GF-D8 (cell line): ENCODE measurements around the gene DENND4C.
A peak's percentile ranks its signal among the peaks of the same experiment; 100 is the strongest.
"Not testable (repeated sequence)": the region's sequence is repeated elsewhere in the genome, so short reads cannot be mapped to it uniquely, and the experiment has no call there.

Experiments
- DNase-seq: peaks from one replicate; lab custom pipeline; 2025; lab: John Stamatoyannopoulos, UW

DENND4C gene

DNA sequence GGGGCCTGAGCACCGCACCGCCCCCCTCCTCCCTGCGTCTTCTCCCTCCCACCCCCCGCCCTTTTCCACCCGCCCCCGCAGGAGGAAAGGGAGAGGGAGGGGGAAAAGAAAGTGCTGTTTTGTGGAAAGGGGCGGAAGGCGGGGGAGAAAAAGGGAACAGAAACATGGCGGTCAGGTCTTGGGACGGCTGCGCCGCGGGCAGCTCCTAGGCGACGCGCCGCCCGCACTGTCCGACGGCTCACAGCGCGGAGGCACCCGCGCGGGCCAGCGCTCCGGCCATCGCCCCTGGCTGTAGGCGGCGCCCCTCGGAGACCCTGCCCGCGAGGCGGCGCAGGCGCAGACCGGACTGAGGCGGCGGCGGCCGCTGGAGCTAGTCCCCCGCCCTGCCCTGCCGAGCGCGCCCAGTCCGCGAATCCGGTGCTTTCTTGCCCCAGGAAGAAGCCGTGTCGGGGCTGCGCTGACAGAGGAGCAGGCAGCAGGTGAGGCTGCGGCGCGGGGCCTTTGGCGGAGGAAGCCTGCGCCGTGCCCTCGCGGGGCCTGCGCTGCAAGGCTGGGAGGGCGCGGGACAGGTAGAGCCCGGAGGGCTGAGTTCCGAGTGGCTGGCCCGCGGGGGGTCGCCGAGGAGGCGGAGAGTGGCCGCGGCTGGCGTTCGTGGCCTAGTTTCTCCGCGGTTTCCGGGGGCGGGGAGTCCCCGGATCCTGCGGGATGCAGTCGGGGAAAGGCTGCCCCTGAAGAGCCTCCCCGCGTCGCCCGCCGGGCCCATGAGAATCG, at the start of gene DENND4C:
TSS of gene DENND4C (plus strand) at position 339 of the 771 bp plus-strand sequence. CDS start 45,482 bp downstream, outside the sequence.
- peak; percentile 82 for DNase-seq

DNA sequence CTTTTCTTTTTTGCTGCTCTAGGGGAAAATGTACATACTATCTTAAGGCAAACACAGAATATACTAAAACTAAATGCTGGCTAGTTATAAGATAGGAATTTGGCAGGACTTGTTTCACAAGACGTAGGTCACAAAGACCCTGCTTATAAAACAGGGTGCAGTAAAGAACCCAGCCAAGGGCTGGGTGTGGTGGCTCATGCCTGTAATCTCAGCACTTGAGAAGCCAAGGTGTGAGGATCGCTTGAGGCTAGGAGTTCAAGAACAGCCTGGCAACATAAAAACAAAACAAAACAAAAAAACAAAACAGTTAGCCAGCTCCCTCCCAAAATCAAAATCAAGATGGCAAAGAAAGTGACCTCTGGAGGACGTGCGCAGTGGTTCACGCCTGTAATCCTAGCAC, 49.5 kb upstream of the DENND4C start:
- no peak for DNase-seq

DNA sequence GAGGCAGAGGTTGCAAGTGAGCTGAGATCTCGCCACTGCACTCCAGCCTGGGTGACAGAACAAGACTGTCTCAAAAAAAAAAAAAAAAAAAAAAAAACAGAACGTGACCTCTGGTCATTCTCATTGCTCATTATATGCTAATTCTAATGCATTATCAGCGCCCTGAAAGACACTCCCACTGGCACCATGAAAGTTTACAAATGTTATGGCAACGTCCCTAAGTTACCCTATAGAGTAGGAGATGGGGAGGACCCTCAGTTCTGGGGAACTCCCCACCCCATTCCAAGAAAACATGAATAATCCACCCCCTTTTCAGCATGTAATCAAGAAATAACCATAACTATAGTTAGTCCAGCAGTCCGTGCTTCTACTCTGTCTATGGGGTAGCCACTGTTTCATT, 48.9 kb upstream of the DENND4C start:
- no peak for DNase-seq

DNA sequence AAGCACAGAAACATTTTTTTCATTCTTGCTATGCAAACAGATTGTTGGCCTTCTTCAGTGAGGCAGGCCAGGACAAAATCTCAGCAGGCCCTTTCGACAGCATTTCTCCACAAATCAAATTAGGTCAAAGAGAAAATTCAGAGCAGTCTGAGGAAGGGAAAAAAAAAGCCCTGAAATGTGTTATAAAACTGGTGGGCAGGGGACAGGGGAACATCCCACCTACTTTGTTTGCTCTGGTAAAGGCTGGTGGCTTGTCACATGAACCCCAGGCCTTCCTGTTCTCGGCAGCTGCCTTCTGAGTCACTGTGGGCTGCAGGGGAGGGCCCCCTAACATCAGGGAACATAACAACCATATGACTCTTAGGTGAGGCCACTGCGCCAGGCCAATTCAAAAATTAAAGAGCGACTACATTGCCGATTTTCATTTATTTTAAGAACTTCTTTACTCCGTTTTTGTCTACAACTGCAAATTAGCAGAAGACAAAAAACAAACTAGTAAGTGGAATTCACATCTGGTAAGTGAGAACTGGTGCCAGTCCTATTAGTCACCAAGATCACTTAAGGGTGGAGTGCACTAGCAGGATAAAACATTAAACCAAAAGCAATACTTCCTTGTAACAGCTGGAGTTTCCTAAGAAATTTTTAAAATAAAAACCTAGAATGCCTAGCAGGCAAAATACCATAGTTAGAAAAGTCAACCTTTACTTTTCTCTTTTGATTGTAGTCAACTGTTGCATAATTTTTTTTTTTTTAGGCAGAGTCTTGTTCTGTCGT, 46.2 kb upstream of the DENND4C start:
- DNase-seq, result peak; percentile 67

DNA sequence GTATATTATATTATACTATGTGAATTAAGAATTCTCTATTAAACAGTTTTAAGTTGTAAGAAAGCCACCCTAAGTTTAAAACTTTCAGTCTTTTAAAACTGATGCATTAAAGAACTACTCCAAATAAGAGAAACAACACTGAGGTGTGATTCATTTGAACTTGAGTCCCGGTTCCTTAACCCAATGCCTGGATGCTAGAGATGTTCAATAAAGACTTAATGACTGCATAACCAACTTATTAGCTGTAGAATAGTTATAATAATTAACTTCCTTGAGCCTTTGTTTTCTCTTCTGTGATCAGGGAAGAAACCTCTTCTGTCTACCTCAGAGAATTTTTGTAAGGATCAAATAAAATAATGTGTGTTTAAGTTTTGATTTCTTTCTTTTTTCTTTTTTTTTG, 45.3 kb upstream of the DENND4C start:
- DNase-seq, result no peak

DNA sequence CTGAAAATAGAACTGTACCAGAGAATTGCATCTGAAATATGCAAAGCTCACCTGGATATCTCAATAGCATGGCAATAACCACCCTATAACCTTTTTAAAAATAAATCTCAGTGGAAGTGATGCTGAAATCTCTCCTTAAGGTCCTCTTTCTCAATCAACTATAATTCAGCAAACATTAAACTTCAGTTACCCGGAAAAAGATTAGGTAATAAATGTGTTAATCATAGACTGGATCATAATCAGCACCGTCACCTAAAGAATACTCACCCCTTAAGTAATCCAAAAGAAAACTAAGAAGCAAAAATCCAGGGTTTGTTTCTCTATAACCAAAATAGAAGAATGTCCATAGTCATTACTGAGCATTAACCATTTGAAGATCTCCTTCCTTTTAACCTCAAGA, 44.3 kb upstream of the DENND4C start:
- DNase-seq, result no peak

DNA sequence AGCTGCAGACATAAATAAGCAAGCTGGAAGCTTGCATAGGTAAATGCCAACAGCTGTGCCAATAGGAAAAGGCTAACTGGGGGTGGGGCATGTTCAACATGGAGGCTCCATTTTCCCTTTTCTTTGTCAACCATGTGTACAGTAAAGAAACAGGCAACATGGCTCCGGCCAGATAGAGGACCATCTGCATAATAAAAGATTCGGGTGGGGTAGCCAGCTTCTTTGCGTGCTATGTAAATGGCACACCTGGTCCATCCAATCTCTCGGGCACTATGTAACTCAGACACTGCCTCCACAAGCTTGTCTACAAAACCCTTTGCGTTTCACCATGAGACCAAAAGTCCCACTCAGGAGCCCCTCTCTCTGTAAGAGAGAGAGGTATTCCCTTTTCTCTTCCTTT, 41.7 kb upstream of the DENND4C start:
- DNase-seq, result no peak

DNA sequence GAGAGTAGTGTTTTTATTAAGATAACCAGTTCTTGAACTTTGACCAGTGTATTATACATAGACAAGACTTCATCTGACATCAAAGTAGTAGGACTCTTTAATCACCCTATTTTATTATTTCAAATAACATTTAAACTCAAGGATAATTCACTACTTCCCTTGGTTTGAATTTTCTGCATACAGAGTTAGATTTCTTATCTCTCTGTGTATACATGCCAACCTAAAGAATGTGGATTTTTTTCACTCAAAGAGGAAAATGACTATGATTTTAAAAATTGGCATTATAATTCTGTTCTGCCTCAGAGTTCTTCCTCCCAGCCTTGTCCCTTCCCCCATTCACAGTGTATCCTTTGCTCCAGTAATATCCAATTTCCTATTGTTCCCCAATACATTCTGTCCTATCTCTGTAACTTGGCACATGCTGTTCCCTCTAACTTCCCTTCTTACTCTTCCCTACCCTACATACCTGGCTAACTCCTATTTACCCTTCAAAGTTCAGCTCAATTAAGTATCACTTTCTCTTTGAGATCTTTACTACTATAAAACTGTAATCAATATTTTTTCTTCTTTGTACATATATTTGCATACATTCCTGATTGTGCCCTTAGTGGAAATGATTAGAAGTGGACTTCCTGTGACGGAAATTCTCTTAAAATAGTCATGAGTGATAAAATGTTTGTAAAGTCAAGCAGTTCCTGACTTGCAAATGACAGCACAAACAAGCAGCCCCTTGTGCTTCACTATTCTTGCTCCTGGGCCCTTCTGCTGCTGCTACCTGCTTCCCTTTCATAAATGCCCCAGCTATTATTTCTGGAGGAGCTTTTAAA, 38.1 kb upstream of the DENND4C start:
- DNase-seq, result no peak

DNA sequence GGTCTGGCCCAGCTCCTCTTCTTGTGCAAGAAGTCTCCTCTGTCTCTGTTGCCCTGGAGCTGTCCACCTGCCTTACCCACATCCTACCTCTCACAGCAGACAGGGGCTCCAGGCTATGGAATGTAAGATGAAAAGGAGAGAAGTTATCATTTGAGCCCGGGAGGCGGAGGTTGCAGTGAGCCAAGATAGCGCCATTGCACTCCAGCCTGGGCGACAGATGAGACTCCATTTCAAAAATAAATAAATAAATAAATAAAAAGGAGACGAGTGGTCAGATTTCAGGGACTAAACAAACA, 37.5 kb upstream of the DENND4C start:
- DNase-seq, result no peak

DNA sequence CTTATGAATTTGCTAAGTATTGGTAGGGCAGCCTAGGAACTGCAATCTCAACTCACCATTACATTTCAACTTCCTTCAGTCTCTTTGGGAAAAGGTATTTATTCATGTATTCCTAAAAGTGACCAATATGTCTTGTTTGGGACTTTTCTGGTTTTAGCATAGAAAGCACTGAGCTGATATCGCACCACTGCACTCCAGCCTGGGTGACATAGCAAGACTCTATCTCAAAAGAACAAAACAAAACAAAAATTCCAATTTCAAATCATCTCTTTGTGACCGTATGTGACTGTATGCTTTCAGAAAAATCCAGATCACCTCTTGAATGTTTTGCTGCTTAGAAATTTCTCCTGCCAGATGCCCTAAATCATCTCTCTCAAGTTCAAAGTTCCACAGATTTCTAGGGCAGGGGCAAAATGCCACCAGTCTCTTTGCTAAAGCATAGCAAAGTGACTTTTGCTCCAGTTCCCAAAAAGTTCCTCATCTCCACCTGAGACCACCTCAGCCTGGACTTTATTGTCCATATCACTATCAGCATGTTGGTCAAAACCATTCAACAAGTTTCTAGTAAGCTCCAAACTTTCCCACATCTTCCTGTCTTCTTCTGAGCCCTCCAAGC, 37.0 kb upstream of the DENND4C start:
- DNase-seq, result not testable (repeated sequence)

DNA sequence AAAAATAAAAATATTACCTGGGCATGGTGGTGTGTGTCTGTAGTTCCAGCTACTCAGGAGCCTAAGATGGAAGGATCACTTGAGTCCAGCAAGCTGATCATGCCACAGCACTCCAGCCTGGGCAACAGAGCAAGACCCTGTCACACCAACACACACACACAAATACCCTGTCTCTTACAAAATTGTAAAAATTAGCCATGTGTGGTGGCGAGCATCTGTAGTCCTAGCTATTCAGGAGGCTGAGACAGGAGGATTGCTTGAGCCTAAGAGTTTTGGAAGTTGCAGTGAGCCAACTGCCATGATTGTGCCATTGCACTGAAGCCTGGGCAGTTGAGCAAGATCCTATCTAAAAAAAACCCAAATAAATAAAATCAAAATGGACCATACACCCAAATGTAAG, 32.1 kb upstream of the DENND4C start:
- DNase-seq, result no peak

DNA sequence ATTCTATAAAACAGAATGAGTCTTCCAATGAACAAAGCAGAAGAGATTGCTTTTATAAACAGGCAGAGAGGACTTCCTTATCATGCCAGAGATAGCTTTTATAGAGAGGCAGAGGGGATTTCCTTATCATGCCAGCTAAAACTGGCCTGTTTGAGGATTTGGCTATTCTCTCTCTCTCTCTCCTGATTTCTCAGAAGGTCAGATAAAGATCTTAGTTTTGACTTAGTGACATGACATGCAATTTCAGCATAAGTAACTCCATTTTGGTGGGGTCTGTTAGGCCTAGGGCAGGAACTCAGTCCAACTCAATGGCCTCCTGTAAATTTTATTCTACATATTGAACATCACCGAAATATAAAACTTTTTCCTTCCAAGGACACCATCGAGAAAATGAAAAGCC, 31.5 kb upstream of the DENND4C start:
- DNase-seq, result peak; percentile 26

DNA sequence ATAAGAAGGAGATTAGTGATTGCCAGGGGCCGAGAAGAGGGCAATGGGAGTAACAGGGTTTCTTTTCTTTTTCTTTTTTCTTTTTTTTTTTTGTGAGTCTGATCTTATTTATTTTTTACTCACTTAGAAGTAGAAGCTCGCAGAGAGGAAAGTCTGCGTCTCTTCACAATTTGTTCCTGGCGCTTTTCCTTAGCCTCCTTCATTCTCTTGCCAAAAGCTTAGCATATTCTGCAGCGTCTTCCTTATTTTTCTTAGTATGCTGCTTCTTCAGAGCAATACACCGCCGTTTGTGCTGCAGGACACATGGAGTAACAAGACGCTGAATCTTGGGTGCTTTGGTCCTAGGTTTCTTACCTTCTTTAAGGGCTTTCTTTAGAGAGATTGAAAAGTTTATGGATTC, 30.3 kb upstream of the DENND4C start:
- no peak for DNase-seq

DNA sequence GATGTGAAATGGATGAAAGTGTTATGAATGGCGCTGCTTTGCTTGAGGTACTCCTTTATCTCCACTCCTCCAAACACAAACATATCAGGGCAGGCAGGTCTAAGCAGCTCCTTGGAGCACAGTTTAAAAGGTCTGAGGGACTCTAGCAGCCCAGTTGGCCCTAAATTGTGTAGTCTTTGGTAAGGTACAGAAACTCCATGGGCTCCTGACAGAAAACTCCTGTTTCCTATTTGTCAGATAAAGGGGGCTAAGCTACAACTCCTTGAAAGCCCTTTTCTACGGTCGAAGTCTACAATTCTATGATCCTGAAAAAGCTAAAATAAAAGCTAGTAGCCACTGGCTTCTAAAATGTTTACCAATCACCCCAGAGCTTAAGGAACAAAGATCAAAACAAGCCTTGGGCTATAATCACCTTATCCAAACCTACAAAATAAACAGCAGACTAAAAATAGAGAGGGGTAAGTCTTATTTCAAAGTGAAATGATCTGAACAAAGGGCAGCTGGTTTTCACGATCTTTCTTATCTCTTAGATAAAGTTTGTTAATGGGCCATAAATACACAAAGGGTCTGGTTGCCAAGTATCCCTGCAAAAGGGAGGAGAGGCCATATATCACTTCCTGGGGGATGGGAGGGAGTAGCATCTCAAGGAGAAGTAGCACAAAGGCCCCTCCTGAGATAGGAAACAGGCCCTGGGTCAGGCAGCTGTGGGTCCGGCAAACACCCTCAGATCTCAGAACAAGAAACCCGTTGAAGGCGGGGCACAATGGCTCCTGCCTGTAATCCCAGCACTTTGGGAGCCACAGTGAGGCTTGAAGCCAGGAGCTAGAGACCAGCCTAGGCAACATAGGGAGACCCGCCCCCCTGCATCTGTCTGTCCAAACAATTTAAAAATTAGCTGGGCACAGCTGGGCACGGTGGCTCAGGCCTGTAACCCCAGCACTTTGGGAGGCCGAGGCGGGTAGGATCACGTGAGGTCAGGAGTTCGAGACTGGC, 28.3 kb upstream of the DENND4C start:
- no peak for DNase-seq

DNA sequence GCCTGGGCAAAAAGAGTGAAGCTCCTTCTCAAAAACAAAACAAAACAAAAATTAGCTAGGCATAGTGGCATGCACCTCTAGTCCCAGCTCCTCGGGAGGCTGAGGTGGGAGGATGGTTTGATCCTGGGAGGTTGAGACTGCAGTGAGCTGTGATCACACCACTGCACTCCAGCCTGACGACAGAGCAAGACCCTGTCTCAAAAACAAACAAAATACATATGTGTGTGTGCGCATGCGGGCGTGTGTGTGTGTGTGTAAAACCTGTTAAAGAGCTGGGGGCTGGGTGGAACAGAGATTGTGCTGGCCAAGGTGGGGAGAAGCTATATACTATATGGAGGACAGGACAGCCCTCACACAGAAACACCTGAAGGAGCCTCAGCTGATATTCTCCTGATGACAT, 27.4 kb upstream of the DENND4C start:
- no peak for DNase-seq

DNA sequence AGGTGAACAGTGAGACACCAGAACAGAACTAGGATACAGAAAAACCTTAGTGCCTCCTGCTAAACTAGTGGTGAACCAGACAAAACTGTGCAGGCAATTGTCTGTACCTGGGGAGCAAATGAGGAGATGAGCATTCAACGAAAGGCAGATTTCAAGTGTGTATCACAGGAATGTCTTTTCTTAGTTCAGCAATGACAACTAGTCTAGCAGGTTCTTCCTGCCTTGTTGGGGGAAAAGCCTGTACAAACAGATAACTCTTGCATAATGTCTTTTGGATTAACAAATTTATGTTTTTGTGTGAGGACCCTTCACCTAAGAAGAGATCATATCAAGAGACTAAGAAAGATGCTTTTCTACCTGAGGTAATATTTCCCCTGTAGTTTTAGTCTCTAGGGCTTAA, 21.8 kb upstream of the DENND4C start:
- no peak for DNase-seq

DNA sequence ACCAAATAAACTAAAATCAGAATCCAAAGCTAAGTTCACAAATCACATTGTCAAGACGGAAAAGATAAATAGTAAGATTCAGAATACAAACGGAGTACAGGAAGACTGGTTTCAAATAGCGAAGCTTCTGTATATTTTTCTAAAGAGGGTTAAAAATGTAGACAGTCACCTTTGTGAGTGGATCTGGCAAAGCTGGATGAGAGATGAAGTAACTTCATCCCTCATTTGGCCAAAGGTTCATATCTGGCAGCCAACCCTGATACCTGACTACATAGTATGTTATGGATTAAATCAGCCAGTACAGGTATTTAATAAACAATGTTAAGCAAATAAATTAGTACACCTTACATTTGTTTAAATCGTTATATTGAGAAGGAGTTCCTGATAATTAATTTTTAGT, 21.3 kb upstream of the DENND4C start:
- no peak for DNase-seq

DNA sequence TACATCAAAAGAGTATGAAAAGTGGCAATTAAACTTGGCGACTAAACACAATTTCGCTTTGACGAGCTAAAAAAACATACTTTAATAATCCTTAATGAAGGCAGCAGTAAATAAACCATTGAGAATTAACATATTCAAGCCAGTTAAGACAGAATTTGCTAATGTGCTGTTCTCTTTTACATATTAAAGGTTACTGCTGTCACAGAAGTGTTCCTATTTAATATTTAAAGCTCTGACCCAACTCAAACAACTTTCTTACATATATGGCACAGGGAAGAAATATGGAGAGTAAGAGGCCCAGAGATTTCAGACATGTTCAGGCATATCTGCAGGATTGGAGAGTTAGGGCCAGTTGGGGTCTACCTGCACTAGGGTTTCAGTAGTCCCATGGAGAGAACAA, 16.7 kb upstream of the DENND4C start:
- no peak for DNase-seq

DNA sequence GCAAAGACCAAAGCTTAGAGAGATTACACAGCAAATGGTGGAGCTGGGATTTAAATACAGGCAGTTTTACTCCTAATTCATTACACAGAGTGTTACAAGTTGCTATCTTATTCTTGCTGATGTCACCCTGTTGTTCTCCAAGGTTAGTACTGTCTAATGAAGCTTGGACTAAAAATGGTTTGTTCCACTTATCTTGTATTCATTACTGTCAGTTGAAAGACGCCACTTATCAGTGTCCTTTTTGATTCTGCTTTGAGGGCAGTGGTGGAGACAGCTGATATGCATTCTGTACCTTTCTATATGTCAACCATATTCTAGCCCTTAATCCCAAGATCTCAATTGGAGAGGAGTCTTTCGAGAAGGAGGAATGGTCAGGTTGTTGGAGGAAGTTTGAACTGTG, 14.0 kb upstream of the DENND4C start:
- DNase-seq, result no peak

DNA sequence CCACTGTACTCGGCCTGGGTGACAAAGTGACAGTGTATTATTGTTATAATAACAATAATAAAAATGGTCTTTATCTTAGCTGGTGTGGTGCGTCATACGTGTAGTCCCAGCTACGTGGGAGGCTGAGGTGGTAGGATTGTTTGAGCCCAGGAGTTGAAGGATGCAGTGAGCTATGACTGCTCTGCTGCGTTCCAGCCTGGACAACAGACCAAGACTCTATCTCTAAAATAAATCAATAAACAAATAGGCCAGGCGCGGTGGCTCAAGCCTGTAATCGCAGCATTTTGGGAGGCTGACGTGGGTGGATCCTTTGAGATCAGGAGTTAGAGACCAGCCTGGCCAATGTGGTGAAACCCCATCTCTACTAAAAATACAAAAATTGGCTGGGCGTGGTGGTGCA, 9.2 kb upstream of the DENND4C start:
- DNase-seq, result no peak

DNA sequence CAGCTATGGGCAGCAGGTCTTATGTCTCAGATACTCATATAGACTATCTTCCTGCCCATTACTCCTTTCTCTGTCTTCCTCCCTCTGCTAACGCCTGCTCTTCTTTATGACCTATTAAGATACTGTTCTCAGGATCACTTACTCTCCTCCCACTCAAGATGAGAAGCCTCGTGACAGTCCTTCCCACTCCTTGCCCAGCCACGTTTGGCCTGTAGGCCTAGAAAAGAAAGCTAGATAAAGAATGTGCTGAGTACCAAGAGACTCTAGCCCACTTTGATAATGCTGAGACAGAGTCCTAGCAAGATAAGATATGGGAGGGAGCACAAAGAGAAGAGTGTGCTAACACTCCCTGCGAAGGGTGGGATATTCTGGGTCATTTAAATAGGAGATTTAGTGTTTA, 6.8 kb upstream of the DENND4C start:
- no peak for DNase-seq
